ENCODE data around the gene MMAB. TPM values are rescaled to one million over a fixed set of nuclear protein-coding genes. Genes with fewer than 3 reads are reported as not detected.

MMAB gene
- total and polyA plus RNA-seq, 8 donors, result 6.2 to 71.2 (median 29.8) TPM

- Histone ChIP-seq H3K4me3 (no peak overlapping the region), H3K27ac (no peak overlapping the region), H3K27me3 (peaks cover 0 to 7% (median 0%) of the 10 kb centered on the region in 3 donors), H3K4me1 (peaks cover 0 to 17% (median 6%) of the 10 kb centered on the region in 4 donors), H3K36me3 (peaks cover 13 to 53% (median 47%) of the 10 kb centered on the region in 4 donors), H3K9me3 (no peaks in the 10 kb centered on the region)
- no peak for DNase-seq
- WGBS, 5 donors, result 86 to 93% (median 90%) methylated on average over 13 to 24 of the region's 24 CpGs
- intact Hi-C loops (cut with DNase I; ENCODE audit: low total_unique reads), result loop anchor here (2.0 kb wide), 1 partner anchor 178 kb away; no protein-coding TSS in a partner anchor
- TF ChIP-seq POLR2A (IDR thresholded peaks at IDR 0.05) (no peak), POLR2AphosphoS5 (IDR thresholded peaks at IDR 0.05) (no peak), CTCF (IDR thresholded peaks at IDR 0.05) (no peak)
These were observed 23.3 kb upstream of the MMAB start for GRCh38 chr12:109596418-109597244.

GRCh38 chr12:109595321-109595902, 22.1 kb upstream of the MMAB start:
- Histone ChIP-seq H3K36me3 (peaks cover 13 to 64% (median 59%) of the 10 kb centered on the region in 4 donors), H3K4me3 (no peak overlapping the region), H3K9me3 (no peaks in the 10 kb centered on the region), H3K4me1 (peaks cover 0 to 17% (median 6%) of the 10 kb centered on the region in 4 donors), H3K27ac (no peak overlapping the region), H3K27me3 (no peaks in the 10 kb centered on the region)
- intact Hi-C loops (cut with DNase I; ENCODE audit: low total_unique reads), result no loop called here
- TF ChIP-seq CTCF (IDR thresholded peaks at IDR 0.05), result no peak
- TF ChIP-seq POLR2A (IDR thresholded peaks at IDR 0.05), result no peak
- TF ChIP-seq POLR2AphosphoS5 (IDR thresholded peaks at IDR 0.05), result no peak
- TF ChIP-seq EP300 (IDR thresholded peaks at IDR 0.05), result no peak
- WGBS, 5 donors, result 65 to 80% (median 73%) methylated on average over 9 to 10 of the region's 10 CpGs
- no peak for DNase-seq

- peaks cover 0 to 17% (median 6%) of the 10 kb centered on the region in 4 donors for H3K4me1 ChIP-seq
- peaks cover 13 to 70% (median 62%) of the 10 kb centered on the region in 4 donors for H3K36me3 ChIP-seq
- no peak overlapping the region for H3K4me3 ChIP-seq
- TF ChIP-seq POLR2A (IDR thresholded peaks at IDR 0.05) (no peak), POLR2AphosphoS5 (IDR thresholded peaks at IDR 0.05) (no peak), CTCF (IDR thresholded peaks at IDR 0.05) (no peak), EP300 (IDR thresholded peaks at IDR 0.05) (no peak)
- 88 to 91% (median 90%) methylated on average over 11 to 15 of the region's 15 CpGs for WGBS, 5 donors
- H3K9me3 ChIP-seq, result no peaks in the 10 kb centered on the region
- DNase-seq, result no peak
- H3K27me3 ChIP-seq, result no peaks in the 10 kb centered on the region
- H3K27ac ChIP-seq, result no peak overlapping the region
- intact Hi-C loops (cut with DNase I; ENCODE audit: low total_unique reads), result no loop called here
These were observed 21.4 kb upstream of the MMAB start for GRCh38 chr12:109594556-109595317.

GRCh38 chr12:109592905-109593272, 19.6 kb upstream of the MMAB start:
- TF ChIP-seq EP300 (IDR thresholded peaks at IDR 0.05) (no peak), CTCF (IDR thresholded peaks at IDR 0.05) (no peak), POLR2A (IDR thresholded peaks at IDR 0.05) (no peak), POLR2AphosphoS5 (IDR thresholded peaks at IDR 0.05) (no peak)
- H3K36me3 ChIP-seq, result peaks cover 19 to 86% (median 77%) of the 10 kb centered on the region in 4 donors
- H3K4me3 ChIP-seq, result no peak overlapping the region
- no peak for DNase-seq
- intact Hi-C loops (cut with DNase I; ENCODE audit: low total_unique reads), result no loop called here
- H3K27me3 ChIP-seq, result no peaks in the 10 kb centered on the region
- H3K4me1 ChIP-seq, result peaks cover 0 to 12% (median 4%) of the 10 kb centered on the region in 4 donors
- 84 to 94% (median 89%) methylated on average over 9 of the region's 9 CpGs for WGBS, 5 donors
- H3K9me3 ChIP-seq, result no peaks in the 10 kb centered on the region
- no peak overlapping the region for H3K27ac ChIP-seq
